Measurements from ENCODE around the gene CCDC15.

DNA sequence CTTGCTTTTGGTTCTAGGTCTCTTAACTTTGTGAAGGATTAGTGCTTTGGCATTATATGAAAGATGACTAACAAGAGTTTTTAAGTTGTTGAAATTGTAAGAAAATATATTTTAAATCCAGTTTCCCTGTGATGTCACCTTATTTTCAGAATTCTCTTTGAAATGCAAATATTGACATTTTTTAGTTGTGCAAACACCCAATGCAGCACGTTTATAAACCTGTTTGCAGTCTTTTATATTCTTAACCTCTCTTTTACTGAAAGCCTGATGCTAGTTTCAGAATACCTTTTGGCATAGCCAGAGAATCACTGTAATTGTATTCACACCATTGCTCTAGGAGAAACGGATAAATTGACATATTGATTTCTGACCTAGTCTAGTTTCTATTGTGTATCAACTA, 66.3 kb downstream of the CCDC15 start:
- TF ChIP-seq ZNF24 (IDR thresholded peaks at IDR 0.05) (no peak), SP1 (IDR thresholded peaks at IDR 0.05) (no peak), SP1 (CRISPR knock-in tag; IDR thresholded peaks at IDR 0.05) (no peak)
- TF ChIP-seq, protein P1, sequence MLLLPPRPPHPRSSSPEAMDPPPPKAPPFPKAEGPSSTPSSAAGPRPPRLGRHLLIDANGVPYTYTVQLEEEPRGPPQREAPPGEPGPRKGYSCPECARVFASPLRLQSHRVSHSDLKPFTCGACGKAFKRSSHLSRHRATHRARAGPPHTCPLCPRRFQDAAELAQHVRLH (CRISPR knock-in tag; IDR thresholded peaks at IDR 0.05; ENCODE audit: borderline replicate concordance, low read depth): no peak
- TF ChIP-seq, protein P2, sequence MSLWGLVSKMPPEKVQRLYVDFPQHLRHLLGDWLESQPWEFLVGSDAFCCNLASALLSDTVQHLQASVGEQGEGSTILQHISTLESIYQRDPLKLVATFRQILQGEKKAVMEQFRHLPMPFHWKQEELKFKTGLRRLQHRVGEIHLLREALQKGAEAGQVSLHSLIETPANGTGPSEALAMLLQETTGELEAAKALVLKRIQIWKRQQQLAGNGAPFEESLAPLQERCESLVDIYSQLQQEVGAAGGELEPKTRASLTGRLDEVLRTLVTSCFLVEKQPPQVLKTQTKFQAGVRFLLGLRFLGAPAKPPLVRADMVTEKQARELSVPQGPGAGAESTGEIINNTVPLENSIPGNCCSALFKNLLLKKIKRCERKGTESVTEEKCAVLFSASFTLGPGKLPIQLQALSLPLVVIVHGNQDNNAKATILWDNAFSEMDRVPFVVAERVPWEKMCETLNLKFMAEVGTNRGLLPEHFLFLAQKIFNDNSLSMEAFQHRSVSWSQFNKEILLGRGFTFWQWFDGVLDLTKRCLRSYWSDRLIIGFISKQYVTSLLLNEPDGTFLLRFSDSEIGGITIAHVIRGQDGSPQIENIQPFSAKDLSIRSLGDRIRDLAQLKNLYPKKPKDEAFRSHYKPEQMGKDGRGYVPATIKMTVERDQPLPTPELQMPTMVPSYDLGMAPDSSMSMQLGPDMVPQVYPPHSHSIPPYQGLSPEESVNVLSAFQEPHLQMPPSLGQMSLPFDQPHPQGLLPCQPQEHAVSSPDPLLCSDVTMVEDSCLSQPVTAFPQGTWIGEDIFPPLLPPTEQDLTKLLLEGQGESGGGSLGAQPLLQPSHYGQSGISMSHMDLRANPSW (CRISPR knock-in tag; IDR thresholded peaks at IDR 0.05; ENCODE audit: borderline replicate concordance): no peak

All from HepG2 (cell line).